Measurements from ENCODE around the gene GMPS. TPM values are rescaled to one million over a fixed set of nuclear protein-coding genes. Genes with fewer than 3 reads are reported as not detected.
"Not testable (repeated sequence)": the region's sequence is repeated elsewhere in the genome, so short reads cannot be mapped to it uniquely, and the experiment has no call there.

The GMPS gene
- polyA plus RNA-seq, 6 donors from 2014 or later: 50.7 to 66.2 (median 57.0) TPM

DNA sequence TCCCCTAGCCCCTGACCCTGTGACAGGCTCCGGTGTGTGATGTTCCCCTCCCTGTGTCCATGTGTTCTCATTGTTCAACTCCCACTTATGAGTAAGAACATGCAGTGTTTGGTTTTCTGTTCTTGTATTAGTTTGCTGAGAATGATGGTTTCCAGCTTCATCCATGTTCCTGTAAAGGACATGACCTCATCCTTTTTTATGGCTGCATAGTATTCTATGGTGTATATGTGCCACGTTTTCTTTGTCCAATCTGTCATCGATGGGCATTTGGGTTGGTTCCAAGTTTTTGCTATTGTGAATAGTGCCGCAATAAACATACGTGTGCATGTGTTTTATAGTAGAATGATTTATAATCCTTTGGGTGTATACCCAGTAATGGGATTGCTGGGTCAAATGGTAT, 90.6 kb downstream of the GMPS start:
- H3K27ac Mint-ChIP-seq; DNase-seq; ATAC-seq (ENCODE audit: low read depth in 2 of 2); H3K9me3 Mint-ChIP-seq; H3K36me3 Mint-ChIP-seq; H3K27me3 Mint-ChIP-seq; H3K4me1 Mint-ChIP-seq; H3K4me3 Mint-ChIP-seq: not testable (repeated sequence)

DNA sequence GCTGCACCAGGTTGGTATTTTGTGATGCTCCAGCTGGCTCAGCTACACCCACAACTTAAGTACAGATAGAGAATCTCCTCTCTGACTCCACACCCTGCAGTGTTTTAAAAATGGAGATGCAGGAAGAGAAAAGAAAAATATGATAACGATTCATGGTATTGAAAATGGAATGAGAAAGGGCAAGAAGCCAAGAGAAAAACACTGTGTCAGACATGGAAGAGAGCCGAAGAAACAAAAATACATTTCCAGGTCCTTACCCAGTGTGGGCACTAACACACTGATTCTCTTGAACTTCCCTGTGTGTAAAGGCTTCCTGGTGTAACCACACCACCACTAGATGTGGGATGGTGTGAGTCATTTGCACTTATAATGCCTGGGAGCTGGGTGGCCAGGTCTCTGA, 93.1 kb downstream of the GMPS start:
- no peak overlapping the region for H3K27ac Mint-ChIP-seq
- H3K4me3 Mint-ChIP-seq: no peak overlapping the region
- H3K27me3 Mint-ChIP-seq: no peaks in the 10 kb centered on the region
- peaks cover 3 to 11% (median 6%) of the 10 kb centered on the region in 7 donors for H3K9me3 Mint-ChIP-seq
- H3K36me3 Mint-ChIP-seq: peaks cover 0 to 5% of the 10 kb centered on the region in 2 donors
- DNase-seq (no peak), ATAC-seq (ENCODE audit: low read depth in 2 of 2) (no peak)
- no peaks in the 10 kb centered on the region for H3K4me1 Mint-ChIP-seq

DNA sequence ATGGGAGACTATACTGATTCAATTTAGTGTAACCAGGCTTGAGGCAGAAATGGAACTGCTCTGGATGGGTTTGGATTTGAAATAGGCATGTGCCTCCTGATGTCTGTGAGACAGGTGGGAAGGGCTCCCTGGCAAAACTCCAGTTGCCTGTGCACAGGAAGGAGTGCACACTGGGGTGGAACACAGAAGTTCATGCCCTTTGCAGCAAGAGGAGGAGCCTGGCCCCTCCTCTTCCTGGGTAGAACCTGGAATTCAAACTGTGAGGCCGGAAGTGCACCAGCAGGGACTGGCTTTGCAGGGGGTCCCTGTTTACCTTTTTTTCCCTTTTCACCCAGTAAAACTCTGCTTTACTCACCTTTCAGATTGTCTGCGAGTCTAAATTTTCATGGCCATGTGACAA, 99.9 kb downstream of the GMPS start:
- no peak for ATAC-seq (ENCODE audit: low read depth in 2 of 2)
- Mint-ChIP-seq H3K27ac (no peak overlapping the region), H3K4me3 (no peak overlapping the region), H3K4me1 (peaks cover 0 to 4% (median 0%) of the 10 kb centered on the region in 3 donors), H3K36me3 (no peaks in the 10 kb centered on the region), H3K27me3 (no peaks in the 10 kb centered on the region), H3K9me3 (peaks cover 0 to 11% (median 5%) of the 10 kb centered on the region in 7 donors)
- DNase-seq: no peak

DNA sequence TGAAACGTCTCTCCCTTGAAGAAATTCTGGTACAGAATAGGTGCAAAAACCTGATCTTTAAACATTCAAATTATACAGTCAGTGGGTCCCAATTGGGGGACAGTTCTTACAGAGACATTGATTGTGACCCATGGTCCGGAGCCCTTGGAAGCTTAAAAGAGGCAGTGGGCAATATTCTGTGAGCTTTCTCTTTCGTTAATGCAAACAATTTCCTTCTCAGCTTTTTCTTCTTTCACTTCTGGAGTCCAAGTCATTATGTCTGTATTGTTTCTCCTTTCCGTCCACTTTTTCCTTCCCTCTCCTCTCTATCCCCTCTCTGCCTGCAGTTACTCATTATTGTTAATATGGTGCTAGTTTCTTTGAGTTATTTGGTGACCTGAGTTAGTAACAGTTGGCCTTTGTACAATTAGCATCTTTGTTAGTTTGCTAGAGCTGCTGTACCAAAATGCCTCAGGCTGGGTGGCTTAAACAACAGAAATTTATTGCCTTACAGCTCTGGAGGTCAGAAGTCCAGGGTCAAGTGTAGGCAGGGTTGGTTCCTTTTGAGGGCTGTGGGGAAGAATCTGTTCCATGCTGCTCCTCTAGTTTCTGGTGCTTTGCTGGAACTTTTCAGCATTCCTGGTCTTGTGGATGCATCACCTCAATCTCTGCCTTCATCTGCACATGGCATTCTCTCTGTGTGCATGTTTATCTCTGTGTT, 102.6 kb downstream of the GMPS start:
- ATAC-seq (ENCODE audit: low read depth in 2 of 2): no peak
- H3K27ac Mint-ChIP-seq: peak overlapping the region in 1 of 6 donors; percentile 35

DNA sequence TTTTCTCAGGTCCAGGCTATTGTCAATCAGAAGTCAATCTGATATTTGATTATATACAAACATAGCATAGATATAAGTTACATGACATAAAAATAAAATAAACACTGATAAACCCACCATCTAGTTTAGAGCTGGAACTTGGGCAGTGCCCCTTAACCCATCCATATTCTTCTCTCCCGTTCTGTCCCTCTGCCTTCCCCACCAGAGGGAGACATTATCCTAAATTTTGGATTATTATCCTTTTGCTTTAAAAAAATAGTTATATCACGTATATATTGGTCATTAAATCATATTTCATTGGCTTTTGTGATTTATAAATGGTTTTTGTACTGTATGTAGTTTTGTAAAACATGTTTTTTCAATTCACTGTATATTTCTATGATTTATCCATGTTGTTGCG, 107.9 kb downstream of the GMPS start:
- H3K27ac Mint-ChIP-seq: no peak overlapping the region
- no peaks in the 10 kb centered on the region for H3K27me3 Mint-ChIP-seq
- H3K9me3 Mint-ChIP-seq: no peaks in the 10 kb centered on the region
- DNase-seq (no peak), ATAC-seq (ENCODE audit: low read depth in 2 of 2) (no peak)
- no peak overlapping the region for H3K4me3 Mint-ChIP-seq
- no peaks in the 10 kb centered on the region for H3K4me1 Mint-ChIP-seq
- H3K36me3 Mint-ChIP-seq: no peaks in the 10 kb centered on the region

More for the DNA sequence above, 102.6 kb downstream of the GMPS start:
- peaks cover 0 to 9% (median 4%) of the 10 kb centered on the region in 7 donors for H3K9me3 Mint-ChIP-seq
- no peaks in the 10 kb centered on the region for H3K27me3 Mint-ChIP-seq
- DNase-seq: no peak
- peaks cover 0 to 4% (median 0%) of the 10 kb centered on the region in 3 donors for H3K4me1 Mint-ChIP-seq
- no peaks in the 10 kb centered on the region for H3K36me3 Mint-ChIP-seq
- no peak overlapping the region for H3K4me3 Mint-ChIP-seq

DNA sequence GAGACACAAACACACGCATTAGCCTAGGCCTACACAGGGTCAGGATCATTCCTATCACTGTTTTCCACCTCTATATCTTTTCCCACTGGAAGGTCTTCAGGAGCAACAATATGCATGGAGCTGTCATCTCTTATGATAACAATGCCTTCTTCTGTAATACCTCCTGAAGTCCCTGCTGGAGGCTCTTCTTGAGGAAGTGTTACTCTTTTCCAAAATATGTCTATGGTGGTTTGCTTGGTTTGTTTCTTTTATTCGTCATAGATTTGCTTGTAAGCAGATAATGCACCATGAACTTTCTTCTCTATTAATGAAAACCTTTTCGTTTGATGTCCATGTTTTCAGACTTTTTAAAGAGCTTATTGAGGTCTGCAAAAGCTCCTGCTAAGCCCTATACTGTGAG, 109.3 kb downstream of the GMPS start:
- no peaks in the 10 kb centered on the region for H3K4me1 Mint-ChIP-seq
- no peaks in the 10 kb centered on the region for H3K27me3 Mint-ChIP-seq
- H3K9me3 Mint-ChIP-seq: no peaks in the 10 kb centered on the region
- ATAC-seq (ENCODE audit: low read depth in 2 of 2) (no peak), DNase-seq (no peak)
- H3K36me3 Mint-ChIP-seq: no peaks in the 10 kb centered on the region
- no peak overlapping the region for H3K27ac Mint-ChIP-seq
- H3K4me3 Mint-ChIP-seq: no peak overlapping the region

DNA sequence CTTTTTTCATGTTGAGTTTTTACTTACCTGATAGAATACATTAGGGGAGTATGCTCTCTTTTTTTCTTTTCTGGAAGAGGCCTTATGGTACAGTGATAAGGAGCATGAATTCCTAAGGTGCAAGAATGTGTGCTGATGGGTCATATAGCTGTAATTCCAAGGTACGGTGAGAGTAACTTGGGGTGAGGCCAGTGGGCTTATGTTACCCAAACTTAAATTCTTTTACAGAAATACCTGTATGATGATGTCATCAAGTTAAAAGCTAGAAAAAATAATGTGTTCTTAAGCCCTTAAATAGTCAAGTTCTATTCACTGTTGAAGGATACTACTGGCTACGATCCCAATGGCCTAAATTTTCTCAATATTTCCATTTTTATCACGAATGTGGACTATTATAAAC, 111.2 kb downstream of the GMPS start:
- Mint-ChIP-seq H3K4me3 (no peak overlapping the region), H3K4me1 (no peaks in the 10 kb centered on the region), H3K27ac (no peak overlapping the region), H3K36me3 (no peaks in the 10 kb centered on the region), H3K27me3 (no peaks in the 10 kb centered on the region), H3K9me3 (no peaks in the 10 kb centered on the region)
- ATAC-seq (ENCODE audit: low read depth in 2 of 2): no peak
- no peak for DNase-seq

DNA sequence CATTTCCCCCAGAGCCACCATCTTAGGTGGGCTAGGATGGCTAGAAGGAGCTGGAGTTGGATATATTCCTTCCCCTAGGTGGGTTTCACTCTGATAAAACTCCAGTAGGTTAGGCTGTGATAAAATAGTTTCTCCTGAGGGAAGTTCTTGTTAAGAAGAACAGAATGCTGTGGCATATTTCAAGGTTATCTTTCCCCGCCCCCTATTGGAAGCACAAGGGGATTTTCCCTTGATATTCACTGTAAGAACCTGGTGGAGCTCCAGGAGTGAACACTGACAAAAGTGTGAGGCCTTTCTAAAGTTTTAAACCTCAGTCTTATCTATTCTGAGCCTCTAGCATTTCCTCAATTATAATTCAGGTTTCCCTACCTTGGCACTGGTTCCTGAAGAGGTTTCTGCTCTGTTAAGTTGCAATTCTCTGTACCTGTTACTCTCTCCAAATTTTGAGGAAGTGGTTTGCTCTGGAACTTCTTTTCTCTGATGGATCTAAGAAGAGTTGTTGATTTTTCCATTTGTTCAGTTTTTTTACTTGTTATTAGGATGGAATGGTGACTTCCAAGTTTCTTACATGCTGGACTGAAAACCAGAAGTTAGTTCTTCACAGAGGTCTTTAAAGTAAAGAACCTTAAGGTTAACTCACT, 113.5 kb downstream of the GMPS start:
- Mint-ChIP-seq H3K27me3 (peaks cover 0 to 5% (median 0%) of the 10 kb centered on the region in 3 donors), H3K4me1 (no peaks in the 10 kb centered on the region), H3K27ac (no peak overlapping the region), H3K9me3 (no peaks in the 10 kb centered on the region), H3K4me3 (no peak overlapping the region), H3K36me3 (no peaks in the 10 kb centered on the region)
- no peak for ATAC-seq (ENCODE audit: low read depth in 2 of 2)
- DNase-seq: no peak

DNA sequence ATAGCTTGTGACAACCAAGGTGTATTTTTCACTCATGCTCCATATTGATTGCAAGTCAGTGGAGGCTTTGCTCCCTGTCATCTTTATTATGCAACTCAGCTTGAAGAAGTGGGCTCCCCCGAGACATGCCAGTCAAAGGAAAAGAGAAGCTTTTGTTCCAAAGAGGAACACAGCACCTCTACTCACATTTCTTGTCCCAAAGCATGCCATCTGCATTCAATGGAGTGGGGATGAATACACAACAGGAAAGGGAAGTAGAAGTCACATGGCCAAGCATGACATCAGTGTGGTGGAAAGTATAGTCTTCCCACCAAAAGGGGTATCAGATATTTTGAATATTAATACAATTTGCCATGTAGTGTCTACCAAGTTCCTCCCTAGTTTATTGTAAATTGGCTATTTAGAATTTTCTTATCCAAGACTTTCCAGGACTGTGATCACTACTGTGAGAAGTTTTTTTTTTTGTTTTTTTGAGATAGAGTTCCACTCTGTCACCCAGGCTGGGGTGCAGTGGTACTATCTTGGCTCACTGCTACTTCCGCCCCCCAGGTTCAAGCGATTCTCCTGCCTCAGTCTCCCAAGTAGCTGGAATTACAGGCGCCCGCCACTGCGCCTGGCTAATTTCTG, 114.5 kb downstream of the GMPS start:
- Mint-ChIP-seq H3K4me3 (no peak overlapping the region), H3K4me1 (no peaks in the 10 kb centered on the region), H3K36me3 (no peaks in the 10 kb centered on the region), H3K27me3 (peaks cover 0 to 5% (median 0%) of the 10 kb centered on the region in 3 donors), H3K9me3 (no peaks in the 10 kb centered on the region), H3K27ac (no peak overlapping the region)
- ATAC-seq (ENCODE audit: low read depth in 2 of 2): no peak
- DNase-seq: no peak

DNA sequence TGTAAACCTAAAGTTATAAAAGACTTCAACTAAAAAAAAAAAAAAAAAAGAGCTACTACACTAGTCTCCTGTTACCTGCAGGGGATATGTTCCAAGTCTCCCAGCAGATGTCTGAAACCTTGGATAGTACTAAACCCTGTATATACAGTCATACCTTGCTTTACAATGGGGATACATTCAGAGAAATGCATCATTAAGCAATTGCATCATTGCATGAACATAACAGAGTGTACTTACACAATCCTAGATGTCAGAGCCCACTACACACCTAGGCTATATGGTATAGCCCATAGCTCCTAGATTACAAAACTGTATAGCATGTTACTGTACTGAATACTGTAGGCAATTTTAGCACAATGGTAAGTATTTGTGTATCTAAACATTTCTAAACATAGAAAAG, 119.1 kb downstream of the GMPS start:
- Mint-ChIP-seq H3K9me3 (no peaks in the 10 kb centered on the region), H3K27me3 (peaks cover 0 to 5% (median 5%) of the 10 kb centered on the region in 3 donors), H3K4me3 (no peak overlapping the region), H3K27ac (no peak overlapping the region), H3K36me3 (no peaks in the 10 kb centered on the region), H3K4me1 (no peaks in the 10 kb centered on the region)
- no peak for DNase-seq
- ATAC-seq (ENCODE audit: low read depth in 2 of 2): no peak

DNA sequence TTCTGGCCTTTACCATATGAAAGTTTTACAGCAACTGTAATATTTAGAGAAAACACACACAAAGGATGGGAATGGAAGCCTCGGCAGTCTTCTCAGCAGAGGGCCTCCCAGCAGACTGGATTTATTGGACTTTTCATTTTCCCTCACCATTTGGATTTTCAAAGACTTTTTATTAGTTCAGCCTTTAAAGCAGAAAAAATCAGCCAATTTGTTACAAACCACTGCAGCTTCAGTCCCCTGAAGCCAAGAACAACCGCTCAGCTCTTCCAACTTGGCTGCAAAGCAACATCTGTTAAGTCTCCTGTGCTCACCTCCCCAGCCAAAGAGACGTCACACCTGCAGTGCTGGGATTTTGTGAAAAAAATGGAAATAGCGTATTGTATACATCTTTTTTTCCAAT, 120.8 kb downstream of the GMPS start:
- Mint-ChIP-seq H3K27ac (no peak overlapping the region), H3K4me1 (no peaks in the 10 kb centered on the region), H3K27me3 (peaks cover 0 to 5% (median 5%) of the 10 kb centered on the region in 3 donors), H3K9me3 (no peaks in the 10 kb centered on the region), H3K36me3 (no peaks in the 10 kb centered on the region), H3K4me3 (no peak overlapping the region)
- ATAC-seq (ENCODE audit: low read depth in 2 of 2) (no peak), DNase-seq (no peak)

DNA sequence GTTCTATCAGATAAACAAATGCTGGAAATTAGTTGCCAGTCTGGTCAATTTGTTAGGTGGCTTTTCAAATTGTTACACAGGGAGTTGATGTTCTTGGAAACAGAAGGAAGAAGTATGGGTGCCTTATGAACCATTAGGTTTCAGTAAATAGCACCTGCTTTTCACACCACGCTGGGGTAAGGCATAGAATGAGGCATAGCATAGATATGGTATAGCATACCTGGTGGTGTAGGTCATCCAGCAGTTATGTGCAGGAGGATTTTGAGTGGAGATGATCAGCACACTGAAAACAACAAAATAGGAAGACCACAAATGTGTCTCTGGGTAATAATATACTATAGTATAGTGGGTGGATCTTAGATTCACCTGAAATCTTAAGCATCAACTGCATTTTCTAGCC, 121.4 kb downstream of the GMPS start:
- Mint-ChIP-seq H3K4me3 (no peak overlapping the region), H3K27ac (no peak overlapping the region), H3K36me3 (no peaks in the 10 kb centered on the region), H3K27me3 (peaks cover 0 to 5% (median 5%) of the 10 kb centered on the region in 3 donors), H3K9me3 (no peaks in the 10 kb centered on the region), H3K4me1 (no peaks in the 10 kb centered on the region)
- no peak for DNase-seq
- no peak for ATAC-seq (ENCODE audit: low read depth in 2 of 2)

All from naive B cell (primary cell).